ENCODE results near the gene FBXW5.

Gene FBXW5

GRCh38 chr9:136906266-136906665 is 38.3 kb downstream of the FBXW5 start:
- DNase-seq (ENCODE audit: low spot score), result no peak

- DNase-seq (ENCODE audit: low spot score), result no peak
Observed at GRCh38 chr9:136903041-136903554, 41.4 kb downstream of the FBXW5 start.

GRCh38 chr9:136902259-136902821 is 42.2 kb downstream of the FBXW5 start:
- peak; percentile 69 for DNase-seq (ENCODE audit: low spot score)

GRCh38 chr9:136901516-136902258 is 42.9 kb downstream of the FBXW5 start:
- peak; percentile 53 for DNase-seq (ENCODE audit: low spot score)

- no peak for DNase-seq (ENCODE audit: low spot score)
Observed at GRCh38 chr9:136900988-136901515, 43.5 kb downstream of the FBXW5 start.

GRCh38 chr9:136900556-136900955 is 44.0 kb downstream of the FBXW5 start:
- no peak for DNase-seq (ENCODE audit: low spot score)

GRCh38 chr9:136899196-136899595 is 45.3 kb downstream of the FBXW5 start:
- DNase-seq (ENCODE audit: low spot score), result peak; percentile 16

- no peak for DNase-seq (ENCODE audit: low spot score)
Observed at GRCh38 chr9:136898483-136899100, 45.9 kb downstream of the FBXW5 start.

- no peak for DNase-seq (ENCODE audit: low spot score)
Observed at GRCh38 chr9:136896027-136896426, 48.5 kb downstream of the FBXW5 start.

GRCh38 chr9:136890661-136891060 is 53.9 kb downstream of the FBXW5 start:
- no peak for DNase-seq (ENCODE audit: low spot score)

All from germinal center (tissue), 1 donor.